ENCODE data around the gene SNRK. TPM values are rescaled to one million over a fixed set of nuclear protein-coding genes. Genes with fewer than 3 reads are reported as not detected.

Gene SNRK
- total and polyA plus RNA-seq, 2 donors (not counting 3 experiments of a cell fraction or from before 2014, with no cell fraction given), result 43.3 to 99.9 TPM

- no peak for FAIRE-seq
- no peak overlapping the region for H3K4me2 ChIP-seq (ENCODE audit: insufficient read depth, low read length)
- no peak overlapping the region for H3K27ac ChIP-seq (ENCODE audit: insufficient read depth, low read depth, low read length)
- H3K36me3 ChIP-seq (ENCODE audit: control insufficient read depth in 2 of 2, extremely low read depth in 1 of 2, insufficient read depth in 2 of 2, low read length in 2 of 2), result peaks cover 0 to 4% of the 10 kb centered on the region in 2 experiments
- dilution Hi-C loops (cut with MboI; ENCODE audit: extremely low pct_ligation_motif_present, low sequenced_read_pairs) (no loop called here), intact Hi-C loops (cut with micrococcal nuclease) (no loop called here)
- H2AFZ ChIP-seq (ENCODE audit: low read depth, low read length), result no peak overlapping the region
- H3K4me1 ChIP-seq (ENCODE audit: control insufficient read depth, extremely low read depth, insufficient read depth, low read length), result no peaks in the 10 kb centered on the region
- no peak overlapping the region for H3K9ac ChIP-seq (replicated peaks; ENCODE audit: extremely low read depth, insufficient read depth, low read length)
- no peaks in the 10 kb centered on the region for H3K9me3 ChIP-seq (replicated peaks; ENCODE audit: control insufficient read depth, insufficient read depth, low read length)
- no peaks in the 10 kb centered on the region for H3K9me1 ChIP-seq (replicated peaks; ENCODE audit: control insufficient read depth, extremely low read depth, insufficient read depth, low read length)
- H3K4me3 ChIP-seq (replicated peaks in 1 of 3; ENCODE audit: insufficient read depth in 1 of 3, low read depth in 1 of 3, low read length in 3 of 3), result no peak overlapping the region
- no peaks in the 10 kb centered on the region for H4K20me1 ChIP-seq (replicated peaks; ENCODE audit: control insufficient read depth, extremely low read depth, insufficient read depth, low read length)
- no peaks in the 10 kb centered on the region for H3K79me2 ChIP-seq (ENCODE audit: control insufficient read depth, insufficient read depth, low read length)
- POLR2A ChIA-PET, result no interaction called here
- no peaks in the 10 kb centered on the region for H3K27me3 ChIP-seq (ENCODE audit: control insufficient read depth in 2 of 2, insufficient read depth in 2 of 2, low read length in 2 of 2)
- CTCF ChIA-PET, result interaction anchor here (1.3 kb wide), 1 partner anchor 113 kb away, joined by 3 read pairs; no protein-coding TSS in a partner anchor
- BruUV-seq (replicated peaks), result no TSS peak
- no peak for DNase-seq (ENCODE audit: low read depth, low spot score)
- TF ChIP-seq GATA2 (IDR thresholded peaks at IDR 0.05; ENCODE audit: insufficient read depth, insufficient read length, low read depth, low read length), result no peak
- TF ChIP-seq, protein P1, sequence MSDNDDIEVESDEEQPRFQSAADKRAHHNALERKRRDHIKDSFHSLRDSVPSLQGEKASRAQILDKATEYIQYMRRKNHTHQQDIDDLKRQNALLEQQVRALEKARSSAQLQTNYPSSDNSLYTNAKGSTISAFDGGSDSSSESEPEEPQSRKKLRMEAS (IDR thresholded peaks at IDR 0.05; ENCODE audit: insufficient read depth, insufficient read length), result no peak
- no peak for TF ChIP-seq CTCF (IDR thresholded peaks at IDR 0.05; ENCODE audit: extremely low read depth in 1 of 2, insufficient read depth in 1 of 2, low read depth in 1 of 2, low read length in 2 of 2)
- TF ChIP-seq POLR2AphosphoS5 (IDR thresholded peaks at IDR 0.05; ENCODE audit: insufficient read depth, low read depth, low read length), result no peak
- no peak for TF ChIP-seq FOS (IDR thresholded peaks at IDR 0.05; ENCODE audit: borderline replicate concordance, insufficient read depth, low read length)
- no peak for TF ChIP-seq POLR2A (IDR thresholded peaks at IDR 0.05; ENCODE audit: low read depth, low read length)
- TF ChIP-seq EZH2 (IDR thresholded peaks at IDR 0.05; ENCODE audit: borderline replicate concordance, low read depth, low read length, severe bottlenecking), result no peak
- TF ChIP-seq MYC (IDR thresholded peaks at IDR 0.05; ENCODE audit: low read depth, low read length), result no peak
- TF ChIP-seq JUN (IDR thresholded peaks at IDR 0.05; ENCODE audit: borderline replicate concordance, insufficient read depth, insufficient read length, low read depth), result no peak
These were observed 79.4 kb downstream of the SNRK start for GRCh38 chr3:43365601-43366305.

Measured in endothelial cell of umbilical vein (primary cell).